Right forelimb (tissue), 1 donor: Measurements from ENCODE around the gene MCUB.
"Not testable (repeated sequence)": the region's sequence is repeated elsewhere in the genome, so short reads cannot be mapped to it uniquely, and the experiment has no call there.

Experiments
- DNase-seq: peaks from one replicate; pipeline ENCODE4 v3.0.0-alpha.2; 2018

The MCUB gene

DNA sequence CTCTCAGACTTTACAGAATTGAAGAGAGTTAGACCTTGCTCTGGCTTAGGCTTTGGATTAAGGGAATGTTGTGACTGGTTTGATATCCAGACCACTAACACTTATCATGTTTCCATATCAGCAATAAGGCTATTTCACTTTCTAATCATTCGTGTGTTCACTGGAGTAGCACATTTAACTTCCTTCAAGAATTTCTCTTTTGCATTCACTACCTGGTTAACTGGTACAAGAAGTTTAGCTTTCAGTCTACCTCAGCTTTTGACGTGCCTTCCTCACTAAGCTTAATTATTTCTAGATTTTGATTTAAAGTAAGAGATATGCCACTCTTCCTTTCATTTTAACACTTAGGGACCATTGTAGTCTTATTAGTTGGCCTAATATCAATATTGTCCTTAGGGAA, 80.6 kb downstream of the MCUB start:
- DNase-seq: no peak

GRCh38 chr4:109645874-109646710, 86.0 kb downstream of the MCUB start:
- DNase-seq: no peak

- DNase-seq: no peak
Observed at GRCh38 chr4:109648266-109648996, 88.4 kb downstream of the MCUB start.

DNA sequence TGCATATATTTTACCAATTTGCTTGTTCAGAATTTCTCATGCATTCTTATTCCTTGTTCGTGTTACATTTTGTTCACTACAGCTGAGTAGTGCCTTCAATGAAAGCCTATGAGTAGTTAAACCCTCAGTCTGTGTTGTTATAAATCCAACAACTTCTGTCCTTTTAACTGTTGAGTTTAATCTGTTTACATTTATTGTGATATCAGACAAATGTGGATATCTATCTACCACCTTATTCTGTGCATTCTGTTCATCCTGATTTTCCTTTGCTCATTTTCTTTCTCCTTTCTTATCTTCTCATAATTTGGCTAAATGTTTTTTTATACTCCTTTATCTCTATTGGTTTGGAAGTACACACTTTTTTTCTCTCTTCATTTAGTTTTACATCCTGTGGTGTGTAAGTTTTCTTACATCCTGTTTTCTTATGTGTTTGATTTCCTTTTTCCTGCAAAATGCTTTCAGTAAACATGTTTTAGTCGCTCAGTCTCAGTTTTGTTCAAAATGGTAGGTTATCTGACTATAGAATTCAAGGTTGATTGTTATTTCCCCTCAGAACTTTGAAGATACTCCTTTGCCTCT, 89.0 kb downstream of the MCUB start:
- DNase-seq: no peak

DNA sequence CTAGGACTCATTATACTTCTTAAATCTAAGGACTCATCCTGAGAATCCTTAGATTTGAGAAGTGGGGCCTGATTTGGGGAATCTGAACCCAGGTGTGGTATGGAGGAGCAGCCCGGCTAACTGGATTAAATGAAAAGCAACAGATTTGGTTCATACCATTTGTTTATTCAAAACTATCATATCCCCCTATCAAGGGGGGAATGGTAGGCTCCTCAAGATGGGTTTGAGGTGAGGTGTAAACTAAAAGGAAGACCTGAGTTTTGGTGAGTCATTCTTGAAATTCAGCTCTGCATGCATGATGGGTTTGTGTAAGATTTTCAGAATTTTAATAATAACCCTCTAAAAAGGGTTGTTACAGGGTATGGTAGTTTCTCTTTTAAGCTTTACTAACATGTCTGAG, 89.8 kb downstream of the MCUB start:
- no peak for DNase-seq

DNA sequence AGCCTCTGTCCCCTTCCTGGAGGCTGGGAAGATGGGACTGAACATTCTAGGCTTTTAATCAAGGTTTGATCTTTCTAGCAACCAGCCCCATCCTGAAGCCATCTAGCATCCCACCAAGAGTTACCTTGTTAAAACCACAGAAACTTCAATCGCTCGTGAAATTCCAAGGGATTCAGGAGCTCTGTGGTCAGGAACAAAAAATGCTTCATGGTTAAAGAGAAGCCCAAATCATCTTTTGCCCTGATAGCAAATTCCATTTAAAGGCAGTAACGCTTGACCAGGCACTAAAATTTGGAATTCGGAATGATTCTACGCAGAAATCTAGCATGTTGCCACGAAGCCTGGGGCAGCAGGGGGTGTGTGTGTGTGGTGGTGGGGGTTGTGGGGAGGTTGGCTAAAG, 95.3 kb downstream of the MCUB start:
- no peak for DNase-seq

GRCh38 chr4:109657854-109658418, 97.9 kb downstream of the MCUB start:
- no peak for DNase-seq

GRCh38 chr4:109658871-109659410, 98.9 kb downstream of the MCUB start:
- DNase-seq: no peak

GRCh38 chr4:109662116-109662515, 102.1 kb downstream of the MCUB start:
- no peak for DNase-seq

DNA sequence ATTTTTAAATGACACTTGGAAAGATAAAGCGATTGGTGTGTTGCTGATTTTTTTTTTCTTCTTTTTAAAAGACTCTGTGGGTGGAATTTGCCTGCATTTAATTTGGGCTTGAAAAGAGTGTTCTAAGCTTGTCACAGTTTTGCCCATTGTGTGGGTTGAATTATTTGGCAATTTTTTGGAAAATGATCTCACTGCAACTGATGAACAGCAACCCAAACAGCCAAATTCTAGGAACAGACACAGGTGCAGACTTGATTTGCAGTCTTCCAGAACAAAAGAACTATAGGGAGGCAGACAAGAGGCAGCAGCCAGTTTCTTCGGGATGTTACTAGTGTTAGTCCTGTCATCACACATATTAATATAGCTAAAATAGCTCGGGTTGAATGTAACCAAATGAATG, 102.7 kb downstream of the MCUB start:
- no peak for DNase-seq

DNA sequence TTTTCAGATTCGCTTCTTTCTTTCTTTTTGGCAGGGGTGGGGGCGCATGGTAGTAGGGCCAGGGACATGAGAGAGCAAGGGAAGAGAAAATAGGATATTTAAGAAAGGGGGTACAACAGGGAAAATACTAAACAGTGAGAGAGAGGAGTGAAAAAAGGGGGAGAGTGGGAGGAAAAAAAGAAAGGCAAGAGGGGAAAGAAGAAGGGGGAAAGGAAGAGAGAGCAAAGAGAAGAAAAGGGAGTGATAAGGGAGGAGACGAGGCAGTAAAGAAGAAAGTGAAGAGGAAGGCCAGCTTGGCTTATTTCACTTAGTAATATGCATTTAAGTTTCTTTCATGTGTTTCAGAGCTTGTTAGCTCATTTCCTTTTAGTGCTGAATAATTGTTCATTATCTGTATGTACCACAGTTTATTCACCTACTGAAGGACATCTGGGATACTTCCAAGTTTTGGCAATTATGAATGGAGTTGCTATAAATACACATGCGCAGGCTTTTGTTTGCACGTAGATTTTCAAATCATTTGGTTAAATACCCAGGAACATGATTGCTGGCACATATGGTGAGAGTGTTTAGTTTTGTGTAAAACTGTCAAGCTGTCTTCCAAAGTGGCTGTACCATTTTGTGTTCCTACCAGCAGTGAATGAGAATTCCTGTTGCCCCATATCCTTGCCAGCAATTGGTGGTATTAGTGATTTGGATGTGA, 105.9 kb downstream of the MCUB start:
- DNase-seq: no peak

GRCh38 chr4:109671350-109671749, 111.3 kb downstream of the MCUB start:
- DNase-seq: no peak

- DNase-seq: no peak
Observed at GRCh38 chr4:109672169-109672930, 112.3 kb downstream of the MCUB start.

- no peak for DNase-seq
Observed at GRCh38 chr4:109673303-109673702, 113.3 kb downstream of the MCUB start.

DNA sequence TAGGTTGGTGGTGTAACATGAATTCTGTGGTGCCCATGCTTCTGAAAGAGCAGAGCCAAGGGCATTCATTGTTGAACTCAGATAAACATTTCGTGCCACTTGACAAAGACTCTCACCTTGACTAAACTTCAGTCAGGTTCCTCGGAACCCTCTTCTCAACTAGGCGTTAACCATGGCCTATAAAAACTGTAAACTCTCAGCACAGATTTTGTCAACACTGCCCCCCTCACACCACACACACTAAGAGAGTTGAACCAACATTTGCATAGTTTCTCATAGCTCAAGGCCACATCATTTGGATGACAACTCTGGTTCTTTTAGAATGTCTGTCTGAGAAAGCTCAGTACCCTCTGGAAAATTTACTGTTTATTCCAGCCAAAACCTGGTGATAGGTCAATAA, 115.1 kb downstream of the MCUB start:
- no peak for DNase-seq

DNA sequence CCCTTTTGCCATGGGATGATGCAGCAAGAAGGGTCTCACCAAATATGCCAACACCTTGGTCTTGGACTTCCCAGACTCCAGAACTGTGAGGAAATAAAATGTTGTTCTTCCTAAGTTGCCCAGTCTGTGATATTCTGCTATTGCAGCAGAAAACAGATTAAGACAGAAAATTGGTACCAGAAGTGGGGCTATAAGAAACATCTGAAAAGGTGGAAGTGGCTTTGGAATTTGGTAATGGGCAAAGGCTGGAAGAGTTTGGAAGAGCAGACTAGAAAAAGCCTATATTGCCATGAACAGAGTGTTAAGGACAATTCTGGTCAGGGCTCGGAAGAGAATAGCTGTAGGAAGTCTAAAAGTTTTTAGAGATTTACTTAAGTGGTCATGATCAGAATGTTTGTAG, 115.8 kb downstream of the MCUB start:
- no peak for DNase-seq

DNA sequence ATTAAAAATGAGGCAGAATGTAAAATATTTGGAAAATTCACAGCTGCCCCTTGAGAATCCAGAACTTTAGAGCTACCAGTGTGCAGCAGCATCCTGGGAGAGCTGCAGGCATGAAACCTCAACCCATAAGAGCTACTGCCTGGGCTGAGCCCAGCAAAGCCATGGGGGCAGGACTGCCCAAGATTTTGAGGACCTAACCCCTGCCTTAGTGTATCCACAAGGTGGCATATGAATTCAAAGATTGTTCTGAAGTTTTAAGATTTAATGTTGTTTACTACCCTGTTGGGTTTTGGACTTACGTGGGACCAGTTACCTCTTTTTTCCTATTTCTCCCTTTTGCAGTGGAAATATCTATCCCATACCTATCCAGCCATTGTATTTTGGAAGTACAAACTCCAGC, 116.8 kb downstream of the MCUB start:
- no peak for DNase-seq

GRCh38 chr4:109678472-109678871, 118.4 kb downstream of the MCUB start:
- not testable (repeated sequence) for DNase-seq

GRCh38 chr4:109678925-109679324, 118.9 kb downstream of the MCUB start:
- not testable (repeated sequence) for DNase-seq

DNA sequence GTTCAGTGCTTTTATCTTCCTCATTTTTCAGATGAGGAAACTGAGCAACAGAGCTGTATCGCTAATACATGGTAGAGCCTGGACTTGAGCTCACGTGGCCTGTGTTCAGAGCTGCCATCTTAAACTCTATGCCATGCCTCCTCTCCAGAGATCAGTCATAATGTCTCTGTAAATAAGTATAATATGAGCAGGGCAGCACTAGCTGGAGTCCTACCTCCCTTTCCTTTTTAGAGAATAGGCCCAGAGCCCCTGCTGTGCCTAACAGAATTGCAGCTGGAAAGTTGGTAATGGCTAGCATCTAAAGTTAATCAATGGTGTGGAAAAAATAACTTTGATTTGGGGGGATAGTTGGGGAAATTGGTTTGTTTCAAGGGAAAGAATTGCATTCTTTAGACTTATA, 122.8 kb downstream of the MCUB start:
- DNase-seq: no peak

- DNase-seq: no peak
Observed at GRCh38 chr4:109683621-109684253, 123.7 kb downstream of the MCUB start.
